ENCODE measurements around the gene OR1F1.
"Not testable (repeated sequence)": the region's sequence is repeated elsewhere in the genome, so short reads cannot be mapped to it uniquely, and the experiment has no call there.

Gene OR1F1

GRCh38 chr16:3175157-3176093, 12.6 kb upstream of the OR1F1 start:
- DNase-seq, result peak; percentile 54

- no peak for DNase-seq
Observed at GRCh38 chr16:3179651-3180050, 8.4 kb upstream of the OR1F1 start.

- DNase-seq, result no peak
Observed at GRCh38 chr16:3180445-3180878, 7.5 kb upstream of the OR1F1 start.

GRCh38 chr16:3182293-3182607, 5.8 kb upstream of the OR1F1 start:
- not testable (repeated sequence) for DNase-seq

- peak; percentile 47 for DNase-seq
Observed at GRCh38 chr16:3182608-3183444, 5.2 kb upstream of the OR1F1 start.

GRCh38 chr16:3183445-3184139, 4.4 kb upstream of the OR1F1 start:
- DNase-seq, result no peak

- no peak for DNase-seq
Observed at GRCh38 chr16:3186946-3187690, 886 bp upstream of the OR1F1 start.

- no peak for DNase-seq
Observed at GRCh38 chr16:3188675-3188924, 596 bp downstream of the OR1F1 start.

GRCh38 chr16:3188925-3189825, 1.2 kb downstream of the OR1F1 start:
- DNase-seq, result peak; percentile 33

- DNase-seq, result no peak
Observed at GRCh38 chr16:3189869-3190268, 1.9 kb downstream of the OR1F1 start.

GRCh38 chr16:3190949-3191353, 2.9 kb downstream of the OR1F1 start:
- DNase-seq, result no peak

- no peak for DNase-seq
Observed at GRCh38 chr16:3192476-3193019, 4.5 kb downstream of the OR1F1 start.

- DNase-seq, result no peak
Observed at GRCh38 chr16:3193221-3194212, 5.5 kb downstream of the OR1F1 start.

- DNase-seq, result no peak
Observed at GRCh38 chr16:3194792-3195191, 6.8 kb downstream of the OR1F1 start.

GRCh38 chr16:3195975-3196374, 8.0 kb downstream of the OR1F1 start:
- DNase-seq, result no peak

GRCh38 chr16:3197694-3198333, 9.8 kb downstream of the OR1F1 start:
- not testable (repeated sequence) for DNase-seq

- no peak for DNase-seq
Observed at GRCh38 chr16:3198334-3199072, 10.5 kb downstream of the OR1F1 start.

GRCh38 chr16:3202903-3203539, 15.0 kb downstream of the OR1F1 start:
- no peak for DNase-seq
